DOHH2 (cell line): ENCODE data around the gene FIBCD1.
"Not testable (repeated sequence)": the region's sequence is repeated elsewhere in the genome, so short reads cannot be mapped to it uniquely, and the experiment has no call there.

ENCODE experiments used
- H3F3A ChIP-seq: fragments of 200-600 bp; sonication (generic), shearing (Covaris generic); 2 replicates; pipeline ENCODE4 v1.6.0; 2016; ENCODE audit warnings: antibody characterized with exemption, mild to moderate bottlenecking; ENCODE audit not compliant: control insufficient read depth, insufficient read depth
- H3K27ac ChIP-seq: fragments of 200-600 bp; sonication (generic); 2 replicates; pipeline ENCODE4 v1.5.1; 2014; ENCODE audit warnings: low read depth, mild to moderate bottlenecking, low read length, moderate library complexity
- H3K27me3 ChIP-seq: fragments of 200-600 bp; sonication (generic); 2 replicates; pipeline ENCODE4 v1.6.1; 2014; ENCODE audit warnings: mild to moderate bottlenecking, low read length, mixed read lengths; ENCODE audit not compliant: control insufficient read depth
- H3K36me3 ChIP-seq: fragments of 200-600 bp; sonication (generic); 2 replicates; pipeline ENCODE4 v1.6.1; 2014; ENCODE audit warnings: mild to moderate bottlenecking, low read length, moderate library complexity, mixed read lengths; ENCODE audit not compliant: control insufficient read depth
- H3K4me1 ChIP-seq: fragments of 200-600 bp; sonication (generic); 2 replicates; pipeline ENCODE4 v1.6.1; 2014; ENCODE audit warnings: mild to moderate bottlenecking, low read length, mixed read lengths; ENCODE audit not compliant: control insufficient read depth
- H3K4me2 ChIP-seq: fragments of 200-600 bp; sonication (generic); 2 replicates; pipeline ENCODE4 v1.6.0; 2014; ENCODE audit warnings: mild to moderate bottlenecking, low read length, moderate library complexity
- H3K4me3 ChIP-seq: fragments of 200-600 bp; sonication (generic); 2 replicates; pipeline ENCODE4 v1.5.1; 2014; ENCODE audit warnings: mild to moderate bottlenecking, low read length, mixed read lengths
- H3K79me2 ChIP-seq: fragments of 200-600 bp; sonication (generic); 2 replicates; pipeline ENCODE4 v1.6.1; 2014; ENCODE audit warnings: mild to moderate bottlenecking, low read length, mixed read lengths; ENCODE audit not compliant: control insufficient read depth
- H3K9me2 ChIP-seq: fragments of 200-600 bp; sonication (generic); replicated peaks from 2 replicates; pipeline ENCODE4 v1.6.1; 2014; ENCODE audit warnings: mild to moderate bottlenecking, low read length, mixed read lengths; ENCODE audit not compliant: control insufficient read depth
- H3K9me3 ChIP-seq: fragments of 200-600 bp; sonication (generic); 2 replicates; pipeline ENCODE4 v1.6.1; 2014; ENCODE audit warnings: antibody characterized with exemption, low read length, mixed read lengths; ENCODE audit not compliant: control insufficient read depth, insufficient read depth
- H4K20me1 ChIP-seq: fragments of 200-600 bp; sonication (generic); 2 replicates; pipeline ENCODE4 v1.6.0; 2014; ENCODE audit warnings: low read depth, mild to moderate bottlenecking, antibody characterized with exemption, low read length, moderate library complexity; ENCODE audit not compliant: control insufficient read depth, insufficient read depth
- EZH2phosphoT487 ChIP-seq: fragments of 200-600 bp; sonication (generic); IDR thresholded peaks from 2 replicates; pipeline ENCODE4 v1.6.1; 2017; ENCODE audit warnings: borderline replicate concordance, mild to moderate bottlenecking, antibody characterized with exemption, low read length, moderate library complexity, mixed read lengths
- TF ChIP-seq, protein P1 (sequence below): fragments of 200-600 bp; sonication (generic); IDR thresholded peaks from one replicate; pipeline ENCODE4 v1.5.1; 2014; ENCODE audit warnings: antibody characterized with exemption, mild to moderate bottlenecking, low read depth, low read length; ENCODE audit not compliant: poor library complexity, severe bottlenecking

Gene FIBCD1

DNA sequence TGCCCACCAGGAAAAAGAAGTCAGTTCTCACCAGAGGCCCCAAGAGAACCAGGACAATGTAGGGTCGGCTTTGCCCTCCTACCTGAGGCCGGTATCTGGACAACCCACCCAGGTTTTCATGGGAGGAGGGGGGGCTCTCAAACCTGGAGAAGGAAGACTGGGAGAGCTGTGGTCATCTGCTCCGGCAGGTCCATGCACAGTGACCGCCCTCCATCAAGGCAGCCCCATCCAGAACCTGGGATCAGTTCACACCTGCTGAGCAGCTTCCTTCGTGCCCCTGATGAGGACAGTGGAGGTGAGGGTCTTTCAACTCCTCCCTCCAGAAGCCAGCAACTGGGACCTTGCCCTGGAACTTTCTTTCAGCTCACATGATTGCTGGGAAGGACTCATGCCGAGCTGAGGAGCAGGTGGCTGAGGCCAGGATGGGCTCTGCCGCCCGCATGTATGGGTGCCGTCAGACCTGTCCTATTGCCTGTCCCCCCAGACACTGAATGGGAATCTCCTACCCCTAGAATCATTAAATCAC is 20.8 kb upstream of the FIBCD1 start:
- Histone ChIP-seq H3K9me3 (peaks cover 47% of the 10 kb centered on the region; the same call in 1 of the 2 replicates), H3K4me2 (no peak overlapping the region), H4K20me1 (no peaks in the 10 kb centered on the region), H3F3A (peaks cover 7% of the 10 kb centered on the region; the same call in 1 of the 2 replicates), H3K36me3 (no peaks in the 10 kb centered on the region), H3K9me2 (no peaks in the 10 kb centered on the region), H3K4me3 (no peak overlapping the region), H3K79me2 (no peaks in the 10 kb centered on the region), H3K4me1 (no peaks in the 10 kb centered on the region), H3K27me3 (no peaks in the 10 kb centered on the region), H3K27ac (no peak overlapping the region)
- TF ChIP-seq EZH2phosphoT487 = no peak
- TF ChIP-seq, protein P1, sequence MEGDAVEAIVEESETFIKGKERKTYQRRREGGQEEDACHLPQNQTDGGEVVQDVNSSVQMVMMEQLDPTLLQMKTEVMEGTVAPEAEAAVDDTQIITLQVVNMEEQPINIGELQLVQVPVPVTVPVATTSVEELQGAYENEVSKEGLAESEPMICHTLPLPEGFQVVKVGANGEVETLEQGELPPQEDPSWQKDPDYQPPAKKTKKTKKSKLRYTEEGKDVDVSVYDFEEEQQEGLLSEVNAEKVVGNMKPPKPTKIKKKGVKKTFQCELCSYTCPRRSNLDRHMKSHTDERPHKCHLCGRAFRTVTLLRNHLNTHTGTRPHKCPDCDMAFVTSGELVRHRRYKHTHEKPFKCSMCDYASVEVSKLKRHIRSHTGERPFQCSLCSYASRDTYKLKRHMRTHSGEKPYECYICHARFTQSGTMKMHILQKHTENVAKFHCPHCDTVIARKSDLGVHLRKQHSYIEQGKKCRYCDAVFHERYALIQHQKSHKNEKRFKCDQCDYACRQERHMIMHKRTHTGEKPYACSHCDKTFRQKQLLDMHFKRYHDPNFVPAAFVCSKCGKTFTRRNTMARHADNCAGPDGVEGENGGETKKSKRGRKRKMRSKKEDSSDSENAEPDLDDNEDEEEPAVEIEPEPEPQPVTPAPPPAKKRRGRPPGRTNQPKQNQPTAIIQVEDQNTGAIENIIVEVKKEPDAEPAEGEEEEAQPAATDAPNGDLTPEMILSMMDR = no peak

DNA sequence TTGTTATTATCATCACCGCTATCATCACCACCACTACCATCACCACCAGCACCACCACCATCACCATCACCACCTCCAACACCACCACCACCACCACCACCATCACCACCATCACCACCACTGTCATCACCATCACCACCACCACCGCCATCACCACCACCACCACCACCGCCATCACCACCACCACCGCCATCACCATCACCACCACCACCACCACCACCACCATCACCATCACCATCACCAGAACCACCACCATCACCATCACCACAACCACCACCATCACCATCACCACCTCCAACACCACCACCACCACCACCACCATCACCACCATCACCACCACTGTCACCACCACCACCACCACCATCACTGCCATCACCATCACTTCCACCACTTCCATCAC is 19.5 kb upstream of the FIBCD1 start:
- H3K9me3 ChIP-seq = peaks cover 49% of the 10 kb centered on the region; the same call in 1 of the 2 replicates
- not testable (repeated sequence) for H3K4me3 ChIP-seq, H3K4me2 ChIP-seq, H3F3A ChIP-seq, H3K27ac ChIP-seq, H3K79me2 ChIP-seq, H3K9me2 ChIP-seq, H3K27me3 ChIP-seq, H4K20me1 ChIP-seq, H3K36me3 ChIP-seq, H3K4me1 ChIP-seq

DNA sequence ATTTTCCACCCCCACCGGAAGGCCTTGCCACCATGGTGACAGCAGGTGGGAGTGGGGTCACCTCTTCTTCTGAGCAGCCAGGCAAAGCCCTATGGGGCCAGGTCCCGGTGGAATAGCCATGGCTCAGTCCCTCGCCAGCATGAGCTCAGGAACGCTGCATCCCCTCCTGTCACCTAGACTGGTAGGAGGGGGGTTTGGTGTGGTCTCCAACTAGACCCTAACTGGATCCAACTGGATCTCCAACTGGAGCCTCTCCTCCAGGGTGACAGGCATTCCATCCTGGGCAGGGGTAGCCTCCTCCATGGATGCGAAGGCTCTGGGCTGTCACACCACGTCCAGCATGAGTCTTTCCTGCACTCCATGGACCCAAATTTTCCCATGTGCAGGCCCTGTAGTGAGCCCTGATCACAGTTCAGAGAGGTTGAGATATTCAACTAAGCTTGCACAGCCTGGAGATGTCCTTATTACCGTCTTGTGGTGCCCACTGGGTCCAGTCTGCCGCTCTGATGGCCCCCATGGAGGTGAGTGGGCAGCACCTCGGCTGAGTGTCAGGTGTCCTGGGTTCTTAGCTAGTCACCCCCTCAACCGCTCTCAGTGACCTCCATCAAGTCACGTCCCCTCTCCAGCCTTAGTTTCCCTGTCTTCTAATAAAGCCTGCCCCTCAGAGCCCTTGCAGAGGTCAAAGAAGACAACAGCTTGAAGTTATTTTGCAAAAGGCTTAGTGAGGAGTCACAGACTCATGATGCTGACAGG is 18.6 kb upstream of the FIBCD1 start:
- H3K4me1 ChIP-seq = no peaks in the 10 kb centered on the region
- H4K20me1 ChIP-seq = no peaks in the 10 kb centered on the region
- peaks cover 49% of the 10 kb centered on the region; the same call in 1 of the 2 replicates for H3K9me3 ChIP-seq
- no peaks in the 10 kb centered on the region for H3K27me3 ChIP-seq
- no peaks in the 10 kb centered on the region for H3K9me2 ChIP-seq
- H3K27ac ChIP-seq = no peak overlapping the region
- no peak overlapping the region for H3K4me2 ChIP-seq
- no peak overlapping the region for H3K4me3 ChIP-seq
- H3K36me3 ChIP-seq = no peaks in the 10 kb centered on the region
- H3F3A ChIP-seq = peaks cover 7% of the 10 kb centered on the region; the same call in 1 of the 2 replicates
- no peaks in the 10 kb centered on the region for H3K79me2 ChIP-seq
- TF ChIP-seq, protein P1 = no peak
- TF ChIP-seq EZH2phosphoT487 = no peak

DNA sequence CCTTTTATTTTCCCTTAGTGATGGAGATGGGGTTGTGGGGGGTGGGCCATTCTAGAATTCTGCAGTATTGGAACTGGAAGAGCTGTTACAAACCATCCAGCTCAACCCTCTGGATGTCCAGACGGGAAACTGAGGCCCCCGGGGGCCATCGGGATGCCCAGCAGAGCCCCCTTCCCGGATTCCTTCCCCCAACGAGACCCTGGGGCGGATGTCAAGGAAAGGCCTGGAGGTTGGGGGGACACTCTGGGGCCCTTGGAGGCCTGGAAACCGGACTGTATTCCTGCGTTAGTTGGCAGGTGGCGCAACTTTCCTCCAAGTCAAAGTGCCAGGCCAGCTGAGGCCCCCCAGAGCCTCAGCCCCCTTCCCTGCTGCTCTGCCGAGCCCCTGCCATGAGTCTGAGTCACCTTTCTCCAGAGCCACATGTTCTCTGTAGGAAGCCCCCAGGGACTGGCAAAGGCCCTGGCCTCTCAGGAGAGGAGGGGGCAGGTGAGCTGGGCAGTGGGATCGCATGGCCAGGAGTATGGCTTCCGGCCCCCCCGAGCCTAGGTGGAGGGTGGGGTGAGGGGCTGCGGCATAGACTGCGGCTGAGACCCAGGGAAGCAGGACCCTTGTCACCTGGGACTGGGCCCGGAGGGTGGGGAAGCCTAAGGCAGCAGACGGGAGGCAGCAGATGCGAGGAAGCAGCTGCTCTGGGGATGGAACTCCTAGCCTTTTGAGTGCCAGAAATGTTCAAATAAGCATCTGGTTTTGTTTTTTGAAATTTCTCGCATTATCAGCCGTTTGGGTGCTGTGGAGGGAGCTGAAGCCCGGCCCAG is 17.8 kb upstream of the FIBCD1 start:
- Histone ChIP-seq H3K4me2 (no peak overlapping the region), H3K4me1 (no peaks in the 10 kb centered on the region), H3K9me2 (no peaks in the 10 kb centered on the region), H3K79me2 (no peaks in the 10 kb centered on the region), H3K27me3 (no peaks in the 10 kb centered on the region), H3K27ac (no peak overlapping the region), H3K36me3 (no peaks in the 10 kb centered on the region), H4K20me1 (no peaks in the 10 kb centered on the region), H3K4me3 (no peak overlapping the region), H3K9me3 (peaks cover 49% of the 10 kb centered on the region; the same call in 1 of the 2 replicates), H3F3A (peaks cover 7% of the 10 kb centered on the region; the same call in 1 of the 2 replicates)
- TF ChIP-seq, protein P1 = no peak
- TF ChIP-seq EZH2phosphoT487 = no peak
